GM19463 (cell line): Measurements from ENCODE around the gene KMO.

Experiments used
- ATAC-seq: cut with Tn5 transposase; IDR thresholded peaks from one replicate; pipeline ENCODE4 v1.9.1; 2021; ENCODE audit warnings: mild to moderate bottlenecking, moderate library complexity; ENCODE audit not compliant: unreplicated experiment

Gene KMO

DNA sequence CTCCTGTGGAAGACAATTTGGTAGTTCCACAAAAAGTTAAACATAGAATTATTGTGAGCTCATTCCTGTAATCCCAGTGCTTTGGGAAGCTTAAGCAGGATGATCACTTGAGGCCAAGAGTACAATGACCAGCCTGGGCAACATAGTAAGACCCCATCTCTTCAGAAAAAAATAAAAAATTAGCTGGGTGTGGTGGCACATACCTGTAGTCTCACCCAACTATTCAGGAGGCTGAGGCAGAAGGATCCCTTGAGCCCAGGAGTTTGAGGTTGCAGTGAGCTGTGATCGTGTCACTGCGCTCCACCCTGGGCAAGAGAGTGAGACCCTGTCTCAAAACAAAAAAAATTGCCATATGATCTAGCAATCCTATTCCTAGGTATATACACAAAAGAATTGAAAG, 112.1 kb downstream of the KMO start:
- ATAC-seq: no peak

DNA sequence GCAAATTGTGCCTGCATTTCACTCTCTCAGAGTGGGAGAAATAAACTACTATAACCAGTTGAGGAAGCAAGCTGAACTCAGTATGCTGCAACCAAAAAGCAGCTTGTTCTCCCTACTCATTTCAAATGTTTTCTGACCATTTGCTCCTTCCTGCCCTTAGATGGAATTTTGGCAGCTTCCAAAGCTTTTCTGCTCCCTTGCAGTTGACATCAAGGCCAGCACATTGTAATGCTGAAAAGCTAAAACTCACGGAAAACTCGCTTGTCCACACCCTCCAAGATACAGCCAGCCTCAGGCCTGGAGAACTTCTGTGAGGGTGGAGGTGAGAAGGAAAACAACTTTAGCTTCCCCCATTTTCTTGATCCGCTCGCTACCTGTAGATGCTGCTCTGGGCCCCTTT, 113.0 kb downstream of the KMO start:
- no peak for ATAC-seq
